HG03039 (cell line): ENCODE data around the gene ZMIZ1.

Source experiments
- ATAC-seq: cut with Tn5 transposase; IDR thresholded peaks from one replicate; pipeline ENCODE4 v1.9.1; 2021; ENCODE audit warnings: mild to moderate bottlenecking, moderate library complexity; ENCODE audit not compliant: unreplicated experiment

Gene ZMIZ1

GRCh38 chr10:79347894-79348639, 279.3 kb downstream of the ZMIZ1 start:
- ATAC-seq, result peak; percentile 56

- ATAC-seq, result no peak
Measured at GRCh38 chr10:79348640-79348988, 279.8 kb downstream of the ZMIZ1 start.

GRCh38 chr10:79349072-79349491, 280.3 kb downstream of the ZMIZ1 start:
- ATAC-seq, result no peak

GRCh38 chr10:79349766-79350406, 281.1 kb downstream of the ZMIZ1 start:
- no peak for ATAC-seq

- no peak for ATAC-seq
Measured at GRCh38 chr10:79350407-79351154, 281.8 kb downstream of the ZMIZ1 start.

GRCh38 chr10:79351332-79351731, 282.6 kb downstream of the ZMIZ1 start:
- ATAC-seq, result no peak

GRCh38 chr10:79352035-79352877, 283.5 kb downstream of the ZMIZ1 start:
- no peak for ATAC-seq

GRCh38 chr10:79353000-79353406, 284.2 kb downstream of the ZMIZ1 start:
- ATAC-seq, result no peak

- ATAC-seq, result no peak
Measured at GRCh38 chr10:79353726-79354125, 285.0 kb downstream of the ZMIZ1 start.

GRCh38 chr10:79354141-79354540, 285.4 kb downstream of the ZMIZ1 start:
- no peak for ATAC-seq

- ATAC-seq, result no peak
Measured at GRCh38 chr10:79354615-79355014, 285.8 kb downstream of the ZMIZ1 start.

GRCh38 chr10:79355420-79356017, 286.8 kb downstream of the ZMIZ1 start:
- ATAC-seq, result no peak

GRCh38 chr10:79356104-79356503, 287.3 kb downstream of the ZMIZ1 start:
- ATAC-seq, result no peak

GRCh38 chr10:79357180-79357579, 288.4 kb downstream of the ZMIZ1 start:
- no peak for ATAC-seq

GRCh38 chr10:79358811-79359210, 290.0 kb downstream of the ZMIZ1 start:
- peak; percentile 61 for ATAC-seq

GRCh38 chr10:79359816-79360498, 291.2 kb downstream of the ZMIZ1 start:
- no peak for ATAC-seq

- no peak for ATAC-seq
Measured at GRCh38 chr10:79360499-79361342, 292.0 kb downstream of the ZMIZ1 start.

- ATAC-seq, result no peak
Measured at GRCh38 chr10:79361726-79362397, 293.1 kb downstream of the ZMIZ1 start.
